A549 (cell line): Measurements from ENCODE around the gene PTPN23. TPM values are rescaled to one million over a fixed set of nuclear protein-coding genes. Genes with fewer than 3 reads are reported as not detected.

Source experiments
- ATAC-seq, 2 experiments: fragments of 200-7000 bp in 1 of 2; fragments of >200 bp in 1 of 2; cut with Nextera tagmentation in 1 of 2; cut with Tn5 transposase in 1 of 2; 3 replicates each; pipeline versions ENCODE4 v1.8.0 to v1.9.1; 2018 to 2020; ENCODE audit warnings: mild to moderate bottlenecking in 1 of 2, moderate library complexity in 1 of 2
- CTCF ChIA-PET: fragments of 300-600 bp; sonication (Branson Sonifier 250); formaldehyde crosslinking; extraction: SDS; loops from one replicate; lab custom pipeline; 2021; ENCODE audit warnings: antibody characterized with exemption, inconsistent platforms; lab: Yijun Ruan, JAX
- POLR2A ChIA-PET: fragments of 350-600 bp; formaldehyde crosslinking; extraction: SDS; loops from one replicate; lab custom pipeline; 2021; ENCODE audit warnings: antibody characterized with exemption, inconsistent platforms; lab: Yijun Ruan, JAX
- DNase-seq, 2 experiments: peaks; one replicate each; pipeline versions ENCODE4 v3.0.0 to v3.0.0-alpha.2; 2011 to 2016; ENCODE audit warnings: low read depth in 1 of 2, low spot score in 1 of 2
- FAIRE-seq: peaks from 2 replicates; lab custom pipeline; 2011; peaks lifted over from hg19 to GRCh38; lab: Jason Lieb, UNC
- H3K27ac ChIP-seq, 2 experiments: fragments of >200 bp; sonication (Bioruptor Twin); formaldehyde crosslinking; 3 replicates each; pipeline ENCODE4 v1.5.1; 2016 to 2017
- H3K4me1 ChIP-seq: fragments of >200 bp; sonication (Bioruptor Twin); formaldehyde crosslinking; 3 replicates; pipeline ENCODE4 v1.6.1; 2016
- H3K4me2 ChIP-seq: fragments of >200 bp; sonication (Bioruptor Twin); formaldehyde crosslinking; 3 replicates; pipeline ENCODE4 v1.6.1; 2016
- H3K4me3 ChIP-seq: fragments of >200 bp; sonication (Bioruptor Twin); formaldehyde crosslinking; 3 replicates; pipeline ENCODE4 v1.5.1; 2016
- H3K9me3 ChIP-seq: fragments of >200 bp; sonication (Bioruptor Twin); formaldehyde crosslinking; 3 replicates; pipeline ENCODE4 v1.6.1; 2016
- ATOH8 ChIP-seq: fragments of 250-450 bp; sonication (Bioruptor Pico); IDR thresholded peaks from 2 replicates; pipeline ENCODE4 v1.5.0; 2020; ENCODE audit warnings: low read depth, mild to moderate bottlenecking, moderate library complexity
- BHLHE40 ChIP-seq: IDR thresholded peaks from 2 replicates; pipeline ENCODE4 v1.6.1; 2012; ENCODE audit warnings: low read depth, low read length, inconsistent platforms
- CBX2 ChIP-seq: fragments of 200-600 bp; sonication (generic); IDR thresholded peaks from 2 replicates; pipeline ENCODE4 v1.6.1; 2016; ENCODE audit warnings: low read depth, mild to moderate bottlenecking, borderline replicate concordance
- CBX8 ChIP-seq: fragments of 200-600 bp; sonication (generic); IDR thresholded peaks from 2 replicates; pipeline ENCODE4 v1.6.1; 2016
- CEBPB ChIP-seq, 2 experiments: fragments of >200 bp in 1 of 2; sonication (Bioruptor Twin) in 1 of 2; formaldehyde crosslinking in 1 of 2; IDR thresholded peaks; 2 replicates each; pipeline ENCODE4 v1.6.1; 2012 to 2016
- CHD2 ChIP-seq: fragments of 150-350 bp; IDR thresholded peaks from 2 replicates; pipeline ENCODE4 v1.6.1; 2014; ENCODE audit warnings: low read length; ENCODE audit not compliant: partially characterized antibody
- E2F6 ChIP-seq: IDR thresholded peaks from 2 replicates; pipeline ENCODE4 v1.6.1; 2012; ENCODE audit warnings: low read depth, borderline replicate concordance
- EHF ChIP-seq: fragments of 250-450 bp; sonication (Bioruptor Pico); IDR thresholded peaks from 2 replicates; pipeline ENCODE4 v1.5.0; 2020; ENCODE audit warnings: mild to moderate bottlenecking
- EHMT2 ChIP-seq: fragments of 200-600 bp; sonication (generic); IDR thresholded peaks from 2 replicates; pipeline ENCODE4 v1.6.1; 2016; ENCODE audit warnings: antibody characterized with exemption, low read depth, mild to moderate bottlenecking, moderate library complexity
- ESRRA ChIP-seq: fragments of 150-350 bp; IDR thresholded peaks from 2 replicates; pipeline ENCODE4 v1.6.1; 2014; ENCODE audit warnings: mild to moderate bottlenecking, low read length, borderline replicate concordance
- FOSL2 ChIP-seq, 2 experiments: fragments of 450-650 bp in 1 of 2; fragments of >200 bp in 1 of 2; sonication (Bioruptor Twin) in 1 of 2; formaldehyde crosslinking; IDR thresholded peaks; 2 replicates each; pipeline versions ENCODE4 v1.5.0 to v1.6.1; 2016 to 2020; ENCODE audit warnings: mild to moderate bottlenecking in 1 of 2, moderate library complexity in 1 of 2
- HDAC2 ChIP-seq: fragments of 200-600 bp; sonication (generic); IDR thresholded peaks from 2 replicates; pipeline ENCODE4 v1.6.1; 2016
- HMGXB4 ChIP-seq: fragments of 250-450 bp; sonication (Bioruptor Pico); IDR thresholded peaks from 2 replicates; pipeline ENCODE4 v1.5.0; 2021; ENCODE audit warnings: mild to moderate bottlenecking, moderate library complexity, borderline replicate concordance
- HOXA7 ChIP-seq: fragments of 250-450 bp; sonication (Bioruptor Pico); IDR thresholded peaks from 2 replicates; pipeline ENCODE4 v1.5.0; 2020; ENCODE audit warnings: mild to moderate bottlenecking, moderate library complexity
- JUNB ChIP-seq: fragments of >200 bp; sonication (Bioruptor Twin); formaldehyde crosslinking; IDR thresholded peaks from 2 replicates; pipeline ENCODE4 v1.6.1; 2016
- KDM5A ChIP-seq: fragments of 200-600 bp; sonication (generic); IDR thresholded peaks from 2 replicates; pipeline ENCODE4 v1.6.1; 2016; ENCODE audit warnings: antibody characterized with exemption, mild to moderate bottlenecking
- MAFK ChIP-seq: fragments of 450-650 bp; IDR thresholded peaks from 2 replicates; pipeline ENCODE4 v1.6.1; 2014; ENCODE audit not compliant: partially characterized antibody
- MAZ ChIP-seq: fragments of 150-350 bp; IDR thresholded peaks from 2 replicates; pipeline ENCODE4 v1.6.1; 2014; ENCODE audit warnings: antibody characterized with exemption, low read depth, low read length, borderline replicate concordance
- NR3C1 ChIP-seq: fragments of >200 bp; sonication (Bioruptor Twin); formaldehyde crosslinking; IDR thresholded peaks from 3 replicates; pipeline ENCODE4 v1.6.1; 2017
- RCOR1 ChIP-seq: fragments of 150-350 bp; IDR thresholded peaks from 2 replicates; pipeline ENCODE4 v1.6.1; 2014; ENCODE audit warnings: antibody characterized with exemption, low read length, low read depth
- RNF2 ChIP-seq: fragments of 200-600 bp; sonication (generic); IDR thresholded peaks from 2 replicates; pipeline ENCODE4 v1.6.1; 2016; ENCODE audit warnings: low read depth, mild to moderate bottlenecking, antibody characterized with exemption, moderate library complexity, borderline replicate concordance
- SREBF2 ChIP-seq: fragments of 450-650 bp; IDR thresholded peaks from 2 replicates; pipeline ENCODE4 v1.6.1; 2014; ENCODE audit warnings: mild to moderate bottlenecking, moderate library complexity
- TFCP2L1 ChIP-seq: fragments of 250-450 bp; sonication (Bioruptor Pico); IDR thresholded peaks from 2 replicates; pipeline ENCODE4 v1.5.0; 2021; ENCODE audit warnings: mild to moderate bottlenecking
- ZNF302 ChIP-seq: fragments of 250-450 bp; sonication (Bioruptor Pico); IDR thresholded peaks from 2 replicates; pipeline ENCODE4 v1.9.0; 2021; ENCODE audit warnings: inconsistent platforms, mild to moderate bottlenecking, moderate library complexity
- WGBS: methylation state at CpG from one replicate; pipeline ENCODE4 v1.1.6; 2017; ENCODE audit errors: missing lambda C conversion rate; 5-methylcytosine and 5-hydroxymethylcytosine counted together
- polyA plus RNA-seq, 4 experiments: library from polyadenylated mRNA; depleted of rRNA in 3 of 4; stranded (reverse); fragments of >200 nt; fragmentation: RNase III in 1 of 4; extraction: RNeasy Plus Mini Kit Qiagen cat#74134 plus additional on column Dnase treatment in 1 of 4; gene quantifications; 2 replicates in 3 of 4; 3 replicates in 1 of 4; pipeline ENCODE4 v1.2.3, GENCODE V29; 2011 to 2017
- TF ChIP-seq, protein P1 (sequence below): fragments of >200 bp; sonication (Bioruptor Twin); formaldehyde crosslinking; IDR thresholded peaks from 2 replicates; pipeline ENCODE4 v1.6.1; 2016
- TF ChIP-seq, protein P2 (sequence below): fragments of 200-600 bp; sonication (generic); IDR thresholded peaks from 2 replicates; pipeline ENCODE4 v1.6.1; 2016; ENCODE audit warnings: antibody characterized with exemption, mild to moderate bottlenecking, moderate library complexity

Gene PTPN23
- polyA plus RNA-seq, 2 of the 4 experiments (the other 2 are of a cell fraction) = 1.5 to 16.8 TPM

DNA sequence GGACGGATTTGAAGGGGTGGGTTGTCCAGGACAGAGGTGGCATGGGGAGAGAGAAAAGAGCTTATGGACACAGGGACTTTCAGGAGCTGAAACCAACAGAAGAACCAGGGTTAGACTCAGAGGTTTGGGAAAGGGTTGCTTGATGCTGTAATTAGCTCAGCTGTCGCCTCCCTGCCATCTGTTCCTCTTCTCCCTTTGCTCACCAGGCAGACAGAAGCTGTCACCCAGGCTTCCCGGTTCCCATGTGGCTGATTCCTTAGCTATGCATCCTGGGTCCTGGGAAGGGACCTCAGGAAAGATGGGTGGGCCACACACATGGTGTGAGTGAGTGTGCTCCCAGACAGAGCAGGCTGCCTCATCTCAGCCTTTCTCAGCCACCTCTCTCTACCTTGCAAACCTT is 14.1 kb downstream of the PTPN23 start:
- no peak for FAIRE-seq
- no peak; a peak in 1 of 6 replicates for ATAC-seq
- DNase-seq = no peak
- WGBS = 94% methylated on average over 3 of the region's 3 CpGs
- POLR2A ChIA-PET = no interaction called here
- CTCF ChIA-PET = no interaction called here
- H3K27ac ChIP-seq = no peak overlapping the region
- TF ChIP-seq HMGXB4 (CRISPR knock-in tag) = no peak
- no peak for TF ChIP-seq CBX2
- TF ChIP-seq RCOR1 = no peak
- no peak for TF ChIP-seq TFCP2L1 (CRISPR knock-in tag)
- no peak for TF ChIP-seq ESRRA
- TF ChIP-seq E2F6 = no peak
- no peak for TF ChIP-seq MAFK
- TF ChIP-seq HOXA7 (CRISPR knock-in tag) = no peak
- TF ChIP-seq MAZ = no peak
- TF ChIP-seq NR3C1 = no peak
- TF ChIP-seq, all 56 proteins: peak for 0
- Histone ChIP-seq H3K9me3 (no peaks in the 10 kb centered on the region), H3K4me2 (no peak overlapping the region), H3K4me3 (no peak overlapping the region), H3K4me1 (no peaks in the 10 kb centered on the region)

DNA sequence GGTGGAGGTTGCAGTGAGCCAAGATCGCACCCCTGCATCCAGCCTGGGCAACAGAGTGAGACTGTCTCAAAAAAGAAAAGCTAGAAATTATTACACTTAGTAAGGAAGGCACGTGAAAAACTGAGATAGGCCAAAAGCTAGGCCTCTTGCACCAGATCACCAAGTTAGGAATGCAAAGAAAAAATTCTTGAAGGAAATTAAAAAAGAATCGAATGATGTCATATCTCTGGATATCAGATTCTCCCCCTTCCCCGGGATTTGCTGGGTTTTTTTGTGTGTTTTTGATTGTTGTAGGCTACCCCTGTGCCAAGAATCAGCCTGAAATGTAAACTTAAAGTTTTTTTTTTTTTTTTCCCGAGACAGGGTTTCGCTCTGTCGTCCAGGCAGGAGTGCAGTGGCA is 17.4 kb downstream of the PTPN23 start:
- no peaks in the 10 kb centered on the region for H3K9me3 ChIP-seq
- WGBS = 90% methylated on average over 7 of the region's 7 CpGs
- no peaks in the 10 kb centered on the region for H3K4me1 ChIP-seq
- no peak overlapping the region for H3K4me3 ChIP-seq
- DNase-seq = no peak
- POLR2A ChIA-PET = no interaction called here
- no peak overlapping the region for H3K27ac ChIP-seq
- H3K4me2 ChIP-seq = no peak overlapping the region
- TF ChIP-seq FOSL2 (IDR thresholded peaks at IDR 0.05) (no peak), FOSL2 (CRISPR knock-in tag; IDR thresholded peaks at IDR 0.05) (no peak), HDAC2 (no peak), KDM5A (no peak), CHD2 (no peak), CEBPB (IDR thresholded peaks at IDR 0.05) (no peak), CBX8 (no peak)
- TF ChIP-seq, all 56 proteins: peak for 0
- ATAC-seq = no peak
- FAIRE-seq = no peak
- CTCF ChIA-PET = interaction anchor here (0.7 to 1.6 kb wide), 2 partner anchors 23 to 39 kb away, joined by 3 to 7 read pairs; no protein-coding TSS in a partner anchor

DNA sequence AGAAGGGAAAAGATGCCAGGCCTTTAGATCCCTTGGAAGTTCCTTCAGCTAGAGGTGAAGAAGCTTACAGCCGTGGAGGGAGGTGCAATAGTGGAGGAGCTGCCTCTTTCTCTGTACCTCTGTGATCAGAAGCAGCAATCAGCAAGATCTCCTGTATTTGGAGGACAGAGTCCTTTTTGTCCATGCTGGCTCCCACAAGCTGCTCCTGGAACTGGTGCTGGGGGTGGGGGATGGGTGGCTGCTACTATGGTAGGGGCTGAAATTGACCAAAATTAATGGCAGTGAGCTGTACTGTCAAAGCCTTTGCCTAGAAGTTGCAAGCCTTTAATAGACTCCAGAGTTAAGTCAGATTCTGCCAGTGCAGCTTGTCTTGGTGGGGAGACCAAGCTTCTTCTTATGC is 18.2 kb downstream of the PTPN23 start:
- H3K27ac ChIP-seq = no peak overlapping the region
- no peak for ATAC-seq
- H3K4me3 ChIP-seq = no peak overlapping the region
- ChIA-PET POLR2A (no interaction called here), CTCF (interaction anchor here (1.6 kb wide), 1 partner anchor 22 kb away, joined by 7 read pairs; no protein-coding TSS in a partner anchor)
- 75% methylated on average over 1 of the region's 1 CpG for WGBS
- no peaks in the 10 kb centered on the region for H3K9me3 ChIP-seq
- no peak overlapping the region for H3K4me2 ChIP-seq
- no peak for DNase-seq
- no peaks in the 10 kb centered on the region for H3K4me1 ChIP-seq
- no peak for FAIRE-seq
- no peak for TF ChIP-seq MAZ
- no peak for TF ChIP-seq ZNF302
- TF ChIP-seq, protein P1, sequence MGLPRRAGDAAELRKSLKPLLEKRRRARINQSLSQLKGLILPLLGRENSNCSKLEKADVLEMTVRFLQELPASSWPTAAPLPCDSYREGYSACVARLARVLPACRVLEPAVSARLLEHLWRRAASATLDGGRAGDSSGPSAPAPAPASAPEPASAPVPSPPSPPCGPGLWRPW = no peak
- no peak for TF ChIP-seq EHMT2
- TF ChIP-seq MAFK = no peak
- TF ChIP-seq, protein P2, sequence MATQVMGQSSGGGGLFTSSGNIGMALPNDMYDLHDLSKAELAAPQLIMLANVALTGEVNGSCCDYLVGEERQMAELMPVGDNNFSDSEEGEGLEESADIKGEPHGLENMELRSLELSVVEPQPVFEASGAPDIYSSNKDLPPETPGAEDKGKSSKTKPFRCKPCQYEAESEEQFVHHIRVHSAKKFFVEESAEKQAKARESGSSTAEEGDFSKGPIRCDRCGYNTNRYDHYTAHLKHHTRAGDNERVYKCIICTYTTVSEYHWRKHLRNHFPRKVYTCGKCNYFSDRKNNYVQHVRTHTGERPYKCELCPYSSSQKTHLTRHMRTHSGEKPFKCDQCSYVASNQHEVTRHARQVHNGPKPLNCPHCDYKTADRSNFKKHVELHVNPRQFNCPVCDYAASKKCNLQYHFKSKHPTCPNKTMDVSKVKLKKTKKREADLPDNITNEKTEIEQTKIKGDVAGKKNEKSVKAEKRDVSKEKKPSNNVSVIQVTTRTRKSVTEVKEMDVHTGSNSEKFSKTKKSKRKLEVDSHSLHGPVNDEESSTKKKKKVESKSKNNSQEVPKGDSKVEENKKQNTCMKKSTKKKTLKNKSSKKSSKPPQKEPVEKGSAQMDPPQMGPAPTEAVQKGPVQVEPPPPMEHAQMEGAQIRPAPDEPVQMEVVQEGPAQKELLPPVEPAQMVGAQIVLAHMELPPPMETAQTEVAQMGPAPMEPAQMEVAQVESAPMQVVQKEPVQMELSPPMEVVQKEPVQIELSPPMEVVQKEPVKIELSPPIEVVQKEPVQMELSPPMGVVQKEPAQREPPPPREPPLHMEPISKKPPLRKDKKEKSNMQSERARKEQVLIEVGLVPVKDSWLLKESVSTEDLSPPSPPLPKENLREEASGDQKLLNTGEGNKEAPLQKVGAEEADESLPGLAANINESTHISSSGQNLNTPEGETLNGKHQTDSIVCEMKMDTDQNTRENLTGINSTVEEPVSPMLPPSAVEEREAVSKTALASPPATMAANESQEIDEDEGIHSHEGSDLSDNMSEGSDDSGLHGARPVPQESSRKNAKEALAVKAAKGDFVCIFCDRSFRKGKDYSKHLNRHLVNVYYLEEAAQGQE = no peak
- no peak for TF ChIP-seq TFCP2L1 (CRISPR knock-in tag)
- TF ChIP-seq BHLHE40 = no peak
- no peak for TF ChIP-seq RNF2
- no peak for TF ChIP-seq ATOH8 (CRISPR knock-in tag)
- no peak for TF ChIP-seq RCOR1
- TF ChIP-seq HDAC2 = no peak
- TF ChIP-seq CEBPB (IDR thresholded peaks at IDR 0.05) = no peak
- TF ChIP-seq EHF (CRISPR knock-in tag) = no peak
- TF ChIP-seq SREBF2 = no peak
- TF ChIP-seq HOXA7 (CRISPR knock-in tag) = no peak
- TF ChIP-seq JUNB = no peak
